CD4-positive, alpha-beta T cell (primary cell): Measurements from ENCODE around the gene HSD11B2. TPM values are rescaled to one million over a fixed set of nuclear protein-coding genes. Genes with fewer than 3 reads are reported as not detected.

Experiments
- ATAC-seq: fragments of 200-7000 bp; cut with Tn5 transposase; one replicate; pipeline ENCODE4 v1.10.0; 2022; ENCODE audit warnings: mild to moderate bottlenecking; ENCODE audit not compliant: poor library complexity
- CTCF ChIA-PET: fragments of 350-600 bp; sonication (Branson Sonifier 250); formaldehyde crosslinking; loops from one replicate; lab custom pipeline; 2021; ENCODE audit warnings: antibody characterized with exemption, inconsistent platforms; lab: Charles Lee
- POLR2A ChIA-PET: fragments of 350-600 bp; sonication (Branson Sonifier 250); formaldehyde crosslinking; loops from one replicate; lab custom pipeline; 2021; ENCODE audit warnings: antibody characterized with exemption, inconsistent platforms; lab: Charles Lee
- DNase-seq, 14 experiments: peaks; one replicate each; pipeline ENCODE4 v3.0.0-alpha.2; 2013 to 2020; ENCODE audit warnings: mixed read lengths in 2 of 14
- H3K27ac ChIP-seq, 2 donors: one replicate each; pipeline versions ENCODE4 v1.5.1 to v1.7.0; 2013; ENCODE audit warnings: low read length in 2 of 2, low read depth in 1 of 2, mild to moderate bottlenecking in 1 of 2
- H3K27me3 ChIP-seq, 2 experiments: 1 replicate in 1 of 2; 2 replicates in 1 of 2; pipeline versions ENCODE4 v1.6.1 to v1.7.0; 2013; ENCODE audit warnings: low read length in 2 of 2, control low read depth in 1 of 2, mild to moderate bottlenecking in 1 of 2, moderate library complexity in 1 of 2; ENCODE audit not compliant: insufficient read depth in 2 of 2, control insufficient read depth in 1 of 2
- H3K36me3 ChIP-seq: one replicate; pipeline ENCODE4 v1.6.1; 2013; ENCODE audit warnings: low read length, control low read depth; ENCODE audit not compliant: insufficient read depth
- H3K4me1 ChIP-seq: one replicate; pipeline ENCODE4 v1.6.1; 2013; ENCODE audit warnings: low read length, control low read depth; ENCODE audit not compliant: insufficient read depth
- H3K4me3 ChIP-seq: one replicate; pipeline ENCODE4 v1.5.1; 2013; ENCODE audit warnings: mild to moderate bottlenecking, low read length, moderate library complexity
- H3K9me3 ChIP-seq, 2 experiments: 1 replicate in 1 of 2; 2 replicates in 1 of 2; pipeline versions ENCODE4 v1.6.1 to v1.7.0; 2013; ENCODE audit warnings: low read length in 2 of 2, mild to moderate bottlenecking in 2 of 2, control low read depth in 1 of 2, moderate library complexity in 1 of 2; ENCODE audit not compliant: control insufficient read depth in 1 of 2, insufficient read depth in 1 of 2
- H3K27ac Mint-ChIP-seq: one replicate; pipeline ENCODE4 v1.8.0; 2020; ENCODE audit warnings: mixed read lengths
- H3K27me3 Mint-ChIP-seq: one replicate; pipeline ENCODE4 v1.8.0; 2021; ENCODE audit warnings: mixed read lengths
- H3K36me3 Mint-ChIP-seq: one replicate; pipeline ENCODE4 v1.8.0; 2021; ENCODE audit warnings: low read depth, mixed read lengths
- H3K4me1 Mint-ChIP-seq: one replicate; pipeline ENCODE4 v1.8.0; 2021; ENCODE audit warnings: low read depth, mixed read lengths
- H3K4me3 Mint-ChIP-seq: one replicate; pipeline ENCODE4 v1.8.0; 2020; ENCODE audit warnings: mild to moderate bottlenecking, mixed read lengths
- H3K9me3 Mint-ChIP-seq: one replicate; pipeline ENCODE4 v1.8.0; 2020; ENCODE audit warnings: mixed read lengths
- CTCF ChIP-seq: fragments of 200-600 bp; IDR thresholded peaks from one replicate; pipeline ENCODE4 v1.8.0; 2022; ENCODE audit warnings: antibody characterized with exemption, mild to moderate bottlenecking
- intact Hi-C, 2 experiments: fragments of 100-400 bp; cut with DNase I in 1 of 2; cut with micrococcal nuclease in 1 of 2; formaldehyde crosslinking; loops; one replicate each; pipeline versions ENCODE4 v1.15.1 to v1.9.0; 2023 to 2025; cut with DNase I, micrococcal nuclease
- total RNA-seq, 174 experiments: library from RNA in 2 of 174; stranded (reverse) in 2 of 174; gene quantifications; one replicate each; pipeline ENCODE4 v1.2.3 and lab custom pipeline; 2021 to 2026

Gene HSD11B2
- total RNA-seq, 2 experiments from 2014 or later = not detected

- peaks cover 73% of the 10 kb centered on the region for H3K36me3 ChIP-seq
- no peak overlapping the region for H3K4me3 ChIP-seq
- H3K4me1 Mint-ChIP-seq = no peaks in the 10 kb centered on the region
- ChIA-PET POLR2A (no interaction called here), CTCF (no interaction called here)
- no peak overlapping the region for H3K27ac Mint-ChIP-seq
- no peak for ATAC-seq
- H3K9me3 ChIP-seq = peaks cover 0 to 4% of the 10 kb centered on the region in 2 experiments
- intact Hi-C loops = no loop called here
- no peaks in the 10 kb centered on the region for H3K27me3 ChIP-seq
- H3K9me3 Mint-ChIP-seq = no peaks in the 10 kb centered on the region
- H3K4me3 Mint-ChIP-seq = no peak overlapping the region
- H3K36me3 Mint-ChIP-seq = peaks cover 55% of the 10 kb centered on the region
- H3K4me1 ChIP-seq = no peaks in the 10 kb centered on the region
- no peaks in the 10 kb centered on the region for H3K27me3 Mint-ChIP-seq
- TF ChIP-seq CTCF = no peak
- no peak overlapping the region for H3K27ac ChIP-seq
- DNase-seq = no peak
Observed at GRCh38 chr16:67443265-67443664, 12.3 kb downstream of the HSD11B2 start.

GRCh38 chr16:67444259-67445125 lies 13.6 kb downstream of the HSD11B2 start:
- Histone ChIP-seq H3K9me3 (peaks cover 0 to 4% of the 10 kb centered on the region in 2 experiments), H3K27ac (no peak overlapping the region), H3K27me3 (no peaks in the 10 kb centered on the region), H3K36me3 (peaks cover 71% of the 10 kb centered on the region), H3K4me3 (no peak overlapping the region), H3K4me1 (no peaks in the 10 kb centered on the region)
- ChIA-PET POLR2A (no interaction called here), CTCF (no interaction called here)
- DNase-seq (no peak), ATAC-seq (no peak)
- Mint-ChIP-seq H3K4me3 (no peak overlapping the region), H3K27ac (no peak overlapping the region), H3K36me3 (peaks cover 50% of the 10 kb centered on the region), H3K4me1 (no peaks in the 10 kb centered on the region), H3K9me3 (no peaks in the 10 kb centered on the region), H3K27me3 (no peaks in the 10 kb centered on the region)
- intact Hi-C loops = no loop called here
- no peak for TF ChIP-seq CTCF

GRCh38 chr16:67445126-67445426 lies 14.2 kb downstream of the HSD11B2 start:
- H3K4me3 Mint-ChIP-seq = no peak overlapping the region
- POLR2A ChIA-PET = no interaction called here
- peaks cover 0 to 4% of the 10 kb centered on the region in 2 experiments for H3K9me3 ChIP-seq
- H3K4me3 ChIP-seq = no peak overlapping the region
- peaks cover 53% of the 10 kb centered on the region for H3K36me3 Mint-ChIP-seq
- no peak for TF ChIP-seq CTCF
- ATAC-seq (no peak), DNase-seq (no peak)
- peaks cover 73% of the 10 kb centered on the region for H3K36me3 ChIP-seq
- intact Hi-C loops = no loop called here
- no peaks in the 10 kb centered on the region for H3K4me1 Mint-ChIP-seq
- H3K27me3 ChIP-seq = no peaks in the 10 kb centered on the region
- H3K4me1 ChIP-seq = no peaks in the 10 kb centered on the region
- no peaks in the 10 kb centered on the region for H3K9me3 Mint-ChIP-seq
- H3K27me3 Mint-ChIP-seq = no peaks in the 10 kb centered on the region
- no peak overlapping the region for H3K27ac Mint-ChIP-seq
- CTCF ChIA-PET = no interaction called here
- H3K27ac ChIP-seq = no peak overlapping the region
